CD8-positive, alpha-beta memory T cell (primary cell): ENCODE results near the gene THEMIS. TPM values are rescaled to one million over a fixed set of nuclear protein-coding genes. Genes with fewer than 3 reads are reported as not detected.

ENCODE experiments used
- CTCF ChIA-PET: fragments of 350-600 bp; sonication (Branson Sonifier 250); formaldehyde crosslinking; loops from one replicate; lab custom pipeline; 2021; ENCODE audit warnings: antibody characterized with exemption; lab: Charles Lee
- POLR2A ChIA-PET: fragments of 350-600 bp; sonication (Branson Sonifier 250); formaldehyde crosslinking; loops from one replicate; lab custom pipeline; 2021; ENCODE audit warnings: antibody characterized with exemption; lab: Charles Lee
- DNase-seq, 5 donors: peaks; one replicate each; pipeline versions ENCODE4 v3.0.0 to v3.0.0-alpha.2; 2020 to 2022; ENCODE audit warnings: mixed read lengths in 1 of 5
- H3K27ac ChIP-seq: one replicate; pipeline ENCODE4 v1.7.0; 2013; ENCODE audit warnings: low read depth, mild to moderate bottlenecking, low read length, moderate library complexity
- H3K27me3 ChIP-seq: 2 replicates; pipeline ENCODE4 v1.7.0; 2013; ENCODE audit warnings: low read length, mild to moderate bottlenecking; ENCODE audit not compliant: insufficient read depth, poor library complexity, severe bottlenecking
- H3K36me3 ChIP-seq: 2 replicates; pipeline ENCODE4 v1.7.0; 2013; ENCODE audit warnings: mild to moderate bottlenecking, low read length, moderate library complexity; ENCODE audit not compliant: insufficient read depth
- H3K4me1 ChIP-seq: 2 replicates; pipeline ENCODE4 v1.7.0; 2013; ENCODE audit warnings: mild to moderate bottlenecking, low read length, moderate library complexity; ENCODE audit not compliant: insufficient read depth
- H3K4me3 ChIP-seq: 2 replicates; pipeline ENCODE4 v1.7.0; 2013; ENCODE audit warnings: mild to moderate bottlenecking, low read length
- H3K9me3 ChIP-seq: 2 replicates; pipeline ENCODE4 v1.7.0; 2013; ENCODE audit warnings: mild to moderate bottlenecking, low read length
- H3K27ac Mint-ChIP-seq, 8 donors: one replicate each; pipeline ENCODE4 v1.8.0; 2020 to 2021; ENCODE audit warnings: mixed read lengths in 8 of 8, mild to moderate bottlenecking in 6 of 8, inconsistent platforms in 3 of 8, moderate library complexity in 3 of 8
- H3K27me3 Mint-ChIP-seq, 2 donors: one replicate each; pipeline ENCODE4 v1.8.0; 2020 to 2021; ENCODE audit warnings: mixed read lengths in 2 of 2, mild to moderate bottlenecking in 1 of 2, moderate library complexity in 1 of 2
- H3K36me3 Mint-ChIP-seq, 3 donors: one replicate each; pipeline ENCODE4 v1.8.0; 2020 to 2021; ENCODE audit warnings: mixed read lengths in 3 of 3, inconsistent platforms in 1 of 3, mild to moderate bottlenecking in 1 of 3
- H3K4me1 Mint-ChIP-seq, 3 donors: one replicate each; pipeline ENCODE4 v1.8.0; 2020 to 2021; ENCODE audit warnings: mixed read lengths in 3 of 3, inconsistent platforms in 1 of 3, mild to moderate bottlenecking in 1 of 3
- H3K4me3 Mint-ChIP-seq, 7 donors: one replicate each; pipeline ENCODE4 v1.8.0; 2020 to 2021; ENCODE audit warnings: mixed read lengths in 7 of 7, mild to moderate bottlenecking in 6 of 7, moderate library complexity in 4 of 7, inconsistent platforms in 2 of 7
- H3K9me3 Mint-ChIP-seq, 5 donors: one replicate each; pipeline ENCODE4 v1.8.0; 2020 to 2022; ENCODE audit warnings: mixed read lengths in 5 of 5, mild to moderate bottlenecking in 3 of 5, moderate library complexity in 2 of 5, inconsistent platforms in 1 of 5
- polyA plus RNA-seq: library from polyadenylated mRNA; unstranded; fragments of 300-500 nt; fragmentation: Illumina TruSeq; gene quantifications from one replicate; pipeline ENCODE4 v1.2.3, GENCODE V29; 2021
- total RNA-seq, 2 experiments: library from RNA; stranded (reverse); gene quantifications; one replicate each; pipeline ENCODE4 v1.2.3, GENCODE V29; 2021

THEMIS gene
- total and polyA plus RNA-seq, 3 experiments from 2014 or later: 39.9 to 107 (median 40.6) TPM

DNA sequence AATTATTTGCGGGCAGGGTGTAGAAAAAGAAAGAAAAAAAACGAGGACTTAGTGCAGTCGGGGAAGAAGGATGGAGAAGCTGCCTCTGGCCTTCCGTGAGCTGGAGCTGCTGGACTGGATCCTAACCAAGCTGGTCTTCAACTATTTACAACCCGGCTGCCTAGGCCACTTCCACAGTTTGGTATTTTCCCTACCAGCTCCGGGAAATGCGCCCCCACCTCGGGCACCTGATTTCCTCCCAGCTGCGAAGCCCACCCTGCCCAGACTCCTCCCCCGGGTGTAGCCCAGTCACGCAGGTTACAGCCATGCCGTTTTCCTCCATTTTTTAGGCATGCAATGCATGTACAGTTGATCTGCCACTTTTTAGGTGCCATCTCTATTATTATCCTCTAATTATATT, 21.2 kb downstream of the THEMIS start:
- Histone ChIP-seq H3K9me3 (no peaks in the 10 kb centered on the region), H3K36me3 (no peaks in the 10 kb centered on the region), H3K4me3 (no peak overlapping the region), H3K27ac (no peak overlapping the region), H3K4me1 (peaks cover 67% of the 10 kb centered on the region), H3K27me3 (no peaks in the 10 kb centered on the region)
- ChIA-PET POLR2A (interaction anchor here (0.5 to 1.0 kb wide), 5 partner anchors 11 to 72 kb away, joined by 3 to 6 read pairs (median 3); no protein-coding TSS in a partner anchor), CTCF (interaction anchor here (0.7 kb wide), 1 partner anchor 21 kb away, joined by 3 read pairs; the partner anchor contains the start of gene THEMIS)
- Mint-ChIP-seq H3K27me3 (no peaks in the 10 kb centered on the region), H3K36me3 (peaks cover under 1 to 33% (median 7%) of the 10 kb centered on the region in 3 donors), H3K9me3 (no peaks in the 10 kb centered on the region), H3K4me3 (peak overlapping the region; percentile 38 to 84 (median 80)), H3K27ac (peak overlapping the region; percentile 35 to 88 (median 78)), H3K4me1 (peaks cover 79 to 97% (median 92%) of the 10 kb centered on the region in 3 donors)
- DNase-seq: peak in 3 of 5 donors; percentile 6 to 56 (median 40)

DNA sequence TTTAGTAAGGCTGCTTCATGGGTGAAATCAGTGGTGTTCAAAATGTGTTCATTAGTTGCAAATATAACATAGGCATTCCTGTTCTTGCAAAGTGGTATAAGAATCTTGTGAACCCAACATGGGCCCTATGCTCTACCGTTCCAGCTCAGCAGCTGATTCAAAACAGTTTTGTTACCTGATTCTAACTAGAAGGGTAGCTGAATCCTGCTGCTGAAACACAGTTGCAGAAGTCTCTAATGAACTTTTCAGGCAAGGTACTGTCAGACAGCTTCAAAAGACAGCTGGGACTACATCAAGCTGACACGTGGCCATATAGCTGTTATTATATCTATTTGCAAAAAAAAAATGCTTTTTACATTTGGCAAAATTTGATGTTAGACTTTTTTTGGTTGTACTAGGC, 22.7 kb downstream of the THEMIS start:
- DNase-seq: no peak
- no peaks in the 10 kb centered on the region for H3K27me3 Mint-ChIP-seq
- H3K4me3 Mint-ChIP-seq: peak overlapping the region; percentile 46 to 80 (median 70)
- peaks cover 0 to 4% (median 2%) of the 10 kb centered on the region in 5 donors for H3K9me3 Mint-ChIP-seq
- Histone ChIP-seq H3K27ac (no peak overlapping the region), H3K4me3 (no peak overlapping the region), H3K4me1 (peaks cover 59% of the 10 kb centered on the region), H3K9me3 (no peaks in the 10 kb centered on the region), H3K27me3 (no peaks in the 10 kb centered on the region), H3K36me3 (no peaks in the 10 kb centered on the region)
- peaks cover 6 to 36% (median 11%) of the 10 kb centered on the region in 3 donors for H3K36me3 Mint-ChIP-seq
- H3K4me1 Mint-ChIP-seq: peaks cover 73 to 93% (median 86%) of the 10 kb centered on the region in 3 donors
- H3K27ac Mint-ChIP-seq: peak overlapping the region in 7 of 8 donors; percentile 17 to 86 (median 73)
- CTCF ChIA-PET: interaction anchor here (1.4 kb wide), 1 partner anchor 22 kb away, joined by 3 read pairs; the partner anchor contains the start of gene THEMIS
- POLR2A ChIA-PET: interaction anchor here (1.5 kb wide), 1 partner anchor 16 kb away, joined by 3 read pairs; no protein-coding TSS in a partner anchor

DNA sequence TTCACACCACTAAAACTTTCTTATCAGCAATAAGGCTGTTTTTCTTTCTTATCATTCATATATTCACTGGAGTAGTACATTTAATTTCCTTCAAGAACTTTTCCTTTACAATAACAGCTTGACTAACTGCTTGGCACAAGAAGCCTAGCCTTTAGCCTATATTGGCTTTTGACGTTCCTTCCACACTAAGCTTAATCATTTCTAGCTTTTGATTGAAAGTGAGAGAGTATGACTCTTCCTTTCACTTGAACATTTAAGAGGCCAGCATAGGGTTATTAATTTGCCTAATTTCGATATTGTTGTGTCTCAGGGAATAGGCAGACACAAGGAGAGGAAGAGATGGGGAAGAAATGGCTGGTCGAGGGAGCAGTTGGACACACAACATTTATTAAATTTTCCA, 23.6 kb downstream of the THEMIS start:
- Histone ChIP-seq H3K4me3 (no peak overlapping the region), H3K36me3 (no peaks in the 10 kb centered on the region), H3K4me1 (peaks cover 51% of the 10 kb centered on the region), H3K9me3 (no peaks in the 10 kb centered on the region), H3K27ac (no peak overlapping the region), H3K27me3 (no peaks in the 10 kb centered on the region)
- Mint-ChIP-seq H3K4me3 (peak overlapping the region; percentile 49 to 80 (median 70)), H3K27me3 (no peaks in the 10 kb centered on the region), H3K4me1 (peaks cover 69 to 87% (median 86%) of the 10 kb centered on the region in 3 donors), H3K27ac (peak overlapping the region; percentile 10 to 92 (median 76)), H3K36me3 (peaks cover 11 to 40% (median 14%) of the 10 kb centered on the region in 3 donors), H3K9me3 (peaks cover 0 to 11% (median 5%) of the 10 kb centered on the region in 5 donors)
- CTCF ChIA-PET: interaction anchor here (1.4 to 2.1 kb wide), 2 partner anchors 23 to 451 kb away, joined by 3 to 4 read pairs; partner anchors contain the start of gene THEMIS
- POLR2A ChIA-PET: interaction anchor here (1.5 kb wide), 1 partner anchor 17 kb away, joined by 3 read pairs; no protein-coding TSS in a partner anchor
- DNase-seq: no peak

DNA sequence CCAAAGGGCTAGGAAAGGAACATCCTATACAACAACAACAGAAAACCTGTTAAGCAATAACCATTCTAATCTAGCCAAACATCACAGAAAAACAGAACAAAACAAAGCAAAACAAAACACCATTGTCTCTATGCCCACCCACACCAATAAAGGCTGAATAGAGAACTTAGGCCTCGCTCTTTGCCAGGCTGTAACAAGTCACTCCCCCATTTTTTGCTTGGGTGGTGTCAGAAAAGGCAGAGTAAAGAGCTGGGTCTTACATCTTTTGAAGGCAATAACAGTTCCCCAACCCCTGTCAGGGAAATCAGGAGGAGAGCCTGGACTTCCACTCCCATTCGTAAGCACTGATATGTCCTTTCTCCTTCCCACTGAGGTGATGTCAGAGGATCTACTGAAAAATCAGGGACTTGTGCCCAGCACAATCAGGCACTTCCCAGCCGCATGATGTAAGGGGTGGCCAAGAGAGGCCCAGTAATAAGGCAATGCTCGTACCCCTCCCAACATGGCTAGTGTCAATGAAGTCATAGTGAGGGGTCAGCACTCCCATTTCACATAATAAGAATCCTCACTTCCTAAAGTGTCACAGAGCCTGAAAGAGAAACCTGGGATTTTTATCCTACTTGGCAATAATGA, 31.0 kb downstream of the THEMIS start:
- Mint-ChIP-seq H3K27me3 (no peaks in the 10 kb centered on the region), H3K27ac (peak overlapping the region; percentile 3 to 79 (median 36)), H3K9me3 (peaks cover 0 to 11% (median 5%) of the 10 kb centered on the region in 5 donors), H3K4me3 (peak overlapping the region in 6 of 7 donors; percentile 3 to 61 (median 54)), H3K4me1 (peaks cover 63 to 87% (median 83%) of the 10 kb centered on the region in 3 donors), H3K36me3 (peaks cover 14 to 56% (median 25%) of the 10 kb centered on the region in 3 donors)
- H3K27me3 ChIP-seq: no peaks in the 10 kb centered on the region
- no peaks in the 10 kb centered on the region for H3K9me3 ChIP-seq
- H3K36me3 ChIP-seq: no peaks in the 10 kb centered on the region
- H3K27ac ChIP-seq: no peak overlapping the region
- ChIA-PET POLR2A (no interaction called here), CTCF (interaction anchor here (1.1 kb wide), 1 partner anchor 99 kb away, joined by 3 read pairs; no protein-coding TSS in a partner anchor)
- no peak overlapping the region for H3K4me3 ChIP-seq
- DNase-seq: no peak
- H3K4me1 ChIP-seq: peaks cover 53% of the 10 kb centered on the region

DNA sequence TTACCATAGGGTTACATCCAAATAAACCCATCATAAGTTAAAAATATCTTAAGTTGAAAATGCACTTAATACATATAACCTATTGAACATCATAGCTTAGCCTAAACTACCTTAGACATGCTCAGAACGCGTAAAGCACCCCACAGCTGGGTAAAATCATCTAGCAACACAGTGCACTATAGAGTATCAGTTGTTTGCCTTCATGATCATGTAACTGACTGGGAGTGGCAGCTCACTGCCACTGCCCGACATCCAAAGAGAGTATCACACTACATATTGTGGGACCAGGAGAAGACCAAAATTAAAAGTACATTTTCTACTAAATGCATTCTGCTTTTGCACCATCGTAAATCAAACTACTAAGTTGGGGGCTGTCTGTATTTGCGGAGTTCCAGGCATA, 31.7 kb downstream of the THEMIS start:
- Mint-ChIP-seq H3K4me1 (peaks cover 66 to 90% (median 85%) of the 10 kb centered on the region in 3 donors), H3K4me3 (peak overlapping the region in 5 of 7 donors; percentile 3 to 61 (median 36)), H3K27ac (peak overlapping the region in 7 of 8 donors; percentile 6 to 79 (median 34)), H3K9me3 (peaks cover 0 to 11% (median 5%) of the 10 kb centered on the region in 5 donors), H3K27me3 (no peaks in the 10 kb centered on the region), H3K36me3 (peaks cover 21 to 58% (median 31%) of the 10 kb centered on the region in 3 donors)
- DNase-seq: no peak
- ChIA-PET CTCF (interaction anchor here (0.9 to 1.2 kb wide), 3 partner anchors 14 to 100 kb away, joined by 3 to 4 read pairs (median 3); no protein-coding TSS in a partner anchor), POLR2A (no interaction called here)
- Histone ChIP-seq H3K27me3 (no peaks in the 10 kb centered on the region), H3K4me3 (no peak overlapping the region), H3K9me3 (no peaks in the 10 kb centered on the region), H3K27ac (no peak overlapping the region), H3K4me1 (peaks cover 56% of the 10 kb centered on the region), H3K36me3 (no peaks in the 10 kb centered on the region)

DNA sequence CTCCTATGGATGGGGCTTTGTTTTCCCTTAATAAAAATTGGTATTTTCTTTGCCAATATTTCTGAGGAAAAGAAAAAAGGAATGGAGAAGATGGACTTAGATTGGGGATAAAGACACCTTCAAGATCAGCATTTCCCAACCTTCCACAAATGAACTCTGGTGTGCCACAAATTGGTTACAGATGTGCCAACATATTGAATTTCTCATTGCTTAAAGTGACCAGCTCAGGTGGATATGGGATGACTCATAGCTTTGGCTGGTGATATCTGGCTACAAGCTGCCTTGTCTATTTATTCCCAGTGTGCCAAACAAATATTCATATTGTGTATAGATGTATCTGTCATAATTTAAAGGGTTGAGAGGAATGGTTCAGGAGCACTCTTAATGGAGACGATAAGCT, 32.5 kb downstream of the THEMIS start:
- Mint-ChIP-seq H3K4me3 (peak overlapping the region in 4 of 7 donors; percentile 16 to 51 (median 30)), H3K36me3 (peaks cover 21 to 60% (median 34%) of the 10 kb centered on the region in 3 donors), H3K27ac (peak overlapping the region in 7 of 8 donors; percentile 7 to 70 (median 24)), H3K9me3 (peaks cover 0 to 10% (median 5%) of the 10 kb centered on the region in 5 donors), H3K4me1 (peaks cover 72 to 94% (median 87%) of the 10 kb centered on the region in 3 donors), H3K27me3 (no peaks in the 10 kb centered on the region)
- POLR2A ChIA-PET: no interaction called here
- no peak overlapping the region for H3K4me3 ChIP-seq
- H3K4me1 ChIP-seq: peaks cover 56% of the 10 kb centered on the region
- DNase-seq: no peak
- no peaks in the 10 kb centered on the region for H3K9me3 ChIP-seq
- no peak overlapping the region for H3K27ac ChIP-seq
- CTCF ChIA-PET: interaction anchor here (0.9 to 1.2 kb wide), 3 partner anchors 13 to 101 kb away, joined by 3 to 4 read pairs (median 3); no protein-coding TSS in a partner anchor
- H3K27me3 ChIP-seq: no peaks in the 10 kb centered on the region
- H3K36me3 ChIP-seq: no peaks in the 10 kb centered on the region

DNA sequence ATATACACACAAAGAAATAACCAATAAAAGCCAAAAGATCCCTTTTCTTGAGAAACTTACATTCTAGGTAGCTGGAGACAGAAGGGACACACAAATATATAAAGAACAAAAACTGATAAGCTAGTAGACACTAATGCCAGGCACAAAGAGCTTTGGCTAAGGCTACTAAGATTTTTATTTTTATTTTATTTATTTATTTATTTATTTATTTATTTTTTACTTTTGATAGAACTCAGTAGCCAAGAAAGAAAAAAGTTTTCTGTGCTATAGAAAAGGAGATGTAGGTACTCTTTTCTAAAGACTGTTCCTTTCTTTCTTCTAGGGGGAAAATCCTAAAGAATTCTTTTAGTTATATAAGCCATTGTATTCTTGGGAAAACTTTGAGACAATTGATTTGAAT, 34.1 kb downstream of the THEMIS start:
- ChIA-PET POLR2A (no interaction called here), CTCF (interaction anchor here (2.5 kb wide), 1 partner anchor 11 kb away, joined by 14 read pairs; no protein-coding TSS in a partner anchor)
- Histone ChIP-seq H3K36me3 (no peaks in the 10 kb centered on the region), H3K9me3 (no peaks in the 10 kb centered on the region), H3K4me1 (peaks cover 52% of the 10 kb centered on the region), H3K27ac (no peak overlapping the region), H3K27me3 (no peaks in the 10 kb centered on the region), H3K4me3 (no peak overlapping the region)
- H3K4me3 Mint-ChIP-seq: no peak overlapping the region
- peaks cover 14 to 62% (median 30%) of the 10 kb centered on the region in 3 donors for H3K36me3 Mint-ChIP-seq
- H3K9me3 Mint-ChIP-seq: no peaks in the 10 kb centered on the region
- peak overlapping the region in 5 of 8 donors; percentile 11 to 70 (median 51) for H3K27ac Mint-ChIP-seq
- peaks cover 80 to 94% (median 93%) of the 10 kb centered on the region in 3 donors for H3K4me1 Mint-ChIP-seq
- DNase-seq: no peak
- H3K27me3 Mint-ChIP-seq: no peaks in the 10 kb centered on the region
